Glutamatergic neuron (in vitro differentiated cells): Measurements from ENCODE around the gene SRC. TPM values are rescaled to one million over a fixed set of nuclear protein-coding genes. Genes with fewer than 3 reads are reported as not detected.

ENCODE experiments used
- DNase-seq: peaks from one replicate; pipeline ENCODE4 v3.0.0; 2022
- H3K27ac Mint-ChIP-seq: one replicate; pipeline ENCODE4 v1.8.0; 2020; ENCODE audit warnings: mild to moderate bottlenecking, mixed read lengths, inconsistent platforms; ENCODE audit not compliant: unreplicated experiment
- H3K27me3 Mint-ChIP-seq: one replicate; pipeline ENCODE4 v1.8.0; 2020; ENCODE audit warnings: mild to moderate bottlenecking, moderate library complexity, mixed read lengths, inconsistent platforms; ENCODE audit not compliant: unreplicated experiment
- H3K36me3 Mint-ChIP-seq: one replicate; pipeline ENCODE4 v1.8.0; 2020; ENCODE audit warnings: mild to moderate bottlenecking, mixed read lengths, inconsistent platforms; ENCODE audit not compliant: unreplicated experiment
- H3K4me1 Mint-ChIP-seq: one replicate; pipeline ENCODE4 v1.8.0; 2020; ENCODE audit warnings: mild to moderate bottlenecking, low read depth, mixed read lengths, inconsistent platforms; ENCODE audit not compliant: unreplicated experiment
- H3K4me3 Mint-ChIP-seq: one replicate; pipeline ENCODE4 v1.8.0; 2020; ENCODE audit warnings: mild to moderate bottlenecking, mixed read lengths, inconsistent platforms; ENCODE audit not compliant: unreplicated experiment
- H3K9me3 Mint-ChIP-seq: one replicate; pipeline ENCODE4 v1.8.0; 2020; ENCODE audit warnings: mild to moderate bottlenecking, moderate library complexity, mixed read lengths, inconsistent platforms; ENCODE audit not compliant: unreplicated experiment
- total RNA-seq: library from RNA; stranded (reverse); fragmentation: NEBNext Ultra II Directional; extraction: Animal tissue kit (Norgen Biotek cat#: 25700); gene quantifications from one replicate; pipeline ENCODE4 v1.2.1, GENCODE V29; 2021; ENCODE audit not compliant: unreplicated experiment
- TF ChIP-seq, protein P1 (sequence below): fragments of 200-600 bp; sonication (generic); IDR thresholded peaks from one replicate; pipeline ENCODE4 v1.5.0; 2021; ENCODE audit not compliant: partially characterized antibody, unreplicated experiment

The SRC gene
- total RNA-seq, 1 donor from 2014 or later, result 39.2 TPM

DNA sequence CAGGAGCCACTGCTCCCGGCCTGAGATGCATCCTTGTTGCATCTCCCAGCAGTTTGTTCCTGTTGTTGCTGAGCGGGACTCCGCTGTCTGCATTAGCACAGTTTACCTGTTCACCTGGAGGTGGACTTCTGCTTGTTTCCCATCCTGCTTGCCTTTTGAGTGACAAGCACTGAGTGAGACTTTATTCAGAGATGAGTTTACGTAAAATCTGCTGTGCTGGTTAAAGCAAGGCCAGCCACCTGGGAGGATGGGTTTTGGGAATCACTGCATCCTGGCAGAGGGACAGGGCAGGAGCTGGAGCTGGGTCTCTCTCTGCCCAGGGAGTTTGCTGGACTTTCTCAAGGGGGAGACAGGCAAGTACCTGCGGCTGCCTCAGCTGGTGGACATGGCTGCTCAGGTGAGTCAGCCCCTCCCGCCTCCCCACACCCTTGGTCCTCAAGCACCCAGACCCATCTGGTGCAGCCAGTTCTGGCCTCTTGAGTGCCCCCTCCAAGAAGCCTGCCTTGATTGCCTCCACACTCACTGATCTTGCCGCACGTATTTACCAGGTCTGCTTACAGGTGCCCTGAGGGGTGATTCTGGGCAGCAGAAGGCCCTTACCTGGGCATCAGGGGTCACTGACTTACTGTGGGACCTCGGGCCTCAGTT is 55.5 kb downstream of the SRC start:
- Mint-ChIP-seq H3K36me3 (no peaks in the 10 kb centered on the region), H3K4me1 (peaks cover 18% of the 10 kb centered on the region), H3K4me3 (no peak overlapping the region), H3K9me3 (peaks cover 17% of the 10 kb centered on the region), H3K27ac (no peak overlapping the region), H3K27me3 (peaks cover 23% of the 10 kb centered on the region)
- TF ChIP-seq, protein P1, sequence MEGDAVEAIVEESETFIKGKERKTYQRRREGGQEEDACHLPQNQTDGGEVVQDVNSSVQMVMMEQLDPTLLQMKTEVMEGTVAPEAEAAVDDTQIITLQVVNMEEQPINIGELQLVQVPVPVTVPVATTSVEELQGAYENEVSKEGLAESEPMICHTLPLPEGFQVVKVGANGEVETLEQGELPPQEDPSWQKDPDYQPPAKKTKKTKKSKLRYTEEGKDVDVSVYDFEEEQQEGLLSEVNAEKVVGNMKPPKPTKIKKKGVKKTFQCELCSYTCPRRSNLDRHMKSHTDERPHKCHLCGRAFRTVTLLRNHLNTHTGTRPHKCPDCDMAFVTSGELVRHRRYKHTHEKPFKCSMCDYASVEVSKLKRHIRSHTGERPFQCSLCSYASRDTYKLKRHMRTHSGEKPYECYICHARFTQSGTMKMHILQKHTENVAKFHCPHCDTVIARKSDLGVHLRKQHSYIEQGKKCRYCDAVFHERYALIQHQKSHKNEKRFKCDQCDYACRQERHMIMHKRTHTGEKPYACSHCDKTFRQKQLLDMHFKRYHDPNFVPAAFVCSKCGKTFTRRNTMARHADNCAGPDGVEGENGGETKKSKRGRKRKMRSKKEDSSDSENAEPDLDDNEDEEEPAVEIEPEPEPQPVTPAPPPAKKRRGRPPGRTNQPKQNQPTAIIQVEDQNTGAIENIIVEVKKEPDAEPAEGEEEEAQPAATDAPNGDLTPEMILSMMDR, result no peak
- DNase-seq, result no peak

DNA sequence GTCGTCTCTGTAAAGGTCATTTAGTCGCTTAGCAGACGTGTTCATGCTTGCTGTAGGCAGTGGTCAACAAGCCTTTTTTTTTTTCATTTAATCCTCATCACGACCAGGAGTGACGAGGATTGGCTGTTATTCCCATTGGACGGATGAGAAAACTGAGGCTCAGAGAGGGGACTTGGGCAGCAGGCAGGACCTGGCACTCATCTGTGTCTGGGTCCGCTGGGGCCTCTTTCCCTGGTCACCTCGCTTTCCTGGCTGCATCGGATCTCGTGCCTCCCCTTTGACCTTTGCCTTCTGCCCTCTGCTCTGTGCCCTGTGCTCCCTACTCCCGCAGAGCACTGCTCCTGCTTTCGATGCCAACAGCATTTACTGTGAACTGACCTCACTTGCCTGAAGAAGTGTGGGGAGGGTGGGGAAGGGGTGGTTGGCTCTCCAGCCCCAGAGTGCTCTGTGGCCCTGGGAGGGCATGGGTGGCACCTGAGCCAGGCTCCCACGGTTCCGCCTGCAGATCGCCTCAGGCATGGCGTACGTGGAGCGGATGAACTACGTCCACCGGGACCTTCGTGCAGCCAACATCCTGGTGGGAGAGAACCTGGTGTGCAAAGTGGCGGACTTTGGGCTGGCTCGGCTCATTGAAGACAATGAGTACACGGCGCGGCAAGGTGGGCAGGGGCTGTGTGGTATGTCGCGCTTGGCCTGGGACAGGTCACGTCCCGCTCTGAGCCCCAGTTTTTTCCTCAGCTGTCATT is 56.2 kb downstream of the SRC start:
- no peak for DNase-seq
- Mint-ChIP-seq H3K27ac (no peak overlapping the region), H3K27me3 (peaks cover 18% of the 10 kb centered on the region), H3K4me1 (peaks cover 17% of the 10 kb centered on the region), H3K36me3 (no peaks in the 10 kb centered on the region), H3K4me3 (no peak overlapping the region), H3K9me3 (peaks cover 15% of the 10 kb centered on the region)
- TF ChIP-seq, protein P1, result no peak

DNA sequence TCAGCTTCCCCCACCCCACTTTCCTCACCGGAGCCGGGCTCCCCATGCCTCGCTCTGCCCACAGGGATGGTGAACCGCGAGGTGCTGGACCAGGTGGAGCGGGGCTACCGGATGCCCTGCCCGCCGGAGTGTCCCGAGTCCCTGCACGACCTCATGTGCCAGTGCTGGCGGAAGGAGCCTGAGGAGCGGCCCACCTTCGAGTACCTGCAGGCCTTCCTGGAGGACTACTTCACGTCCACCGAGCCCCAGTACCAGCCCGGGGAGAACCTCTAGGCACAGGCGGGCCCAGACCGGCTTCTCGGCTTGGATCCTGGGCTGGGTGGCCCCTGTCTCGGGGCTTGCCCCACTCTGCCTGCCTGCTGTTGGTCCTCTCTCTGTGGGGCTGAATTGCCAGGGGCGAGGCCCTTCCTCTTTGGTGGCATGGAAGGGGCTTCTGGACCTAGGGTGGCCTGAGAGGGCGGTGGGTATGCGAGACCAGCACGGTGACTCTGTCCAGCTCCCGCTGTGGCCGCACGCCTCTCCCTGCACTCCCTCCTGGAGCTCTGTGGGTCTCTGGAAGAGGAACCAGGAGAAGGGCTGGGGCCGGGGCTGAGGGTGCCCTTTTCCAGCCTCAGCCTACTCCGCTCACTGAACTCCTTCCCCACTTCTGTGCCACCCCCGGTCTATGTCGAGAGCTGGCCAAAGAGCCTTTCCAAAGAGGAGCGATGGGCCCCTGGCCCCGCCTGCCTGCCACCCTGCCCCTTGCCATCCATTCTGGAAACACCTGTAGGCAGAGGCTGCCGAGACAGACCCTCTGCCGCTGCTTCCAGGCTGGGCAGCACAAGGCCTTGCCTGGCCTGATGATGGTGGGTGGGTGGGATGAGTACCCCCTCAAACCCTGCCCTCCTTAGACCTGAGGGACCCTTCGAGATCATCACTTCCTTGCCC is 57.4 kb downstream of the SRC start:
- DNase-seq, result no peak
- H3K27ac Mint-ChIP-seq, result no peak overlapping the region
- peaks cover 26% of the 10 kb centered on the region for H3K4me1 Mint-ChIP-seq
- TF ChIP-seq, protein P1, result no peak
- no peaks in the 10 kb centered on the region for H3K36me3 Mint-ChIP-seq
- H3K4me3 Mint-ChIP-seq, result no peak overlapping the region
- H3K9me3 Mint-ChIP-seq, result peaks cover 22% of the 10 kb centered on the region
- H3K27me3 Mint-ChIP-seq, result peaks cover 19% of the 10 kb centered on the region

DNA sequence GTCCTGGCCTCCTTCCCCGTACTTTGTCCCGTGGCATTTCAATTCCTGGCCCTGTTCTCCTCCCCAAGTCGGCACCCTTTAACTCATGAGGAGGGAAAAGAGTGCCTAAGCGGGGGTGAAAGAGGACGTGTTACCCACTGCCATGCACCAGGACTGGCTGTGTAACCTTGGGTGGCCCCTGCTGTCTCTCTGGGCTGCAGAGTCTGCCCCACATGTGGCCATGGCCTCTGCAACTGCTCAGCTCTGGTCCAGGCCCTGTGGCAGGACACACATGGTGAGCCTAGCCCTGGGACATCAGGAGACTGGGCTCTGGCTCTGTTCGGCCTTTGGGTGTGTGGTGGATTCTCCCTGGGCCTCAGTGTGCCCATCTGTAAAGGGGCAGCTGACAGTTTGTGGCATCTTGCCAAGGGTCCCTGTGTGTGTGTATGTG is 58.5 kb downstream of the SRC start:
- peaks cover 30% of the 10 kb centered on the region for H3K27me3 Mint-ChIP-seq
- TF ChIP-seq, protein P1, result no peak
- no peak for DNase-seq
- no peak overlapping the region for H3K4me3 Mint-ChIP-seq
- H3K9me3 Mint-ChIP-seq, result peaks cover 33% of the 10 kb centered on the region
- H3K36me3 Mint-ChIP-seq, result no peaks in the 10 kb centered on the region
- peaks cover 36% of the 10 kb centered on the region for H3K4me1 Mint-ChIP-seq
- H3K27ac Mint-ChIP-seq, result no peak overlapping the region
